Liver (tissue), 9 donors: ENCODE data around the gene ALMS1. TPM values are rescaled to one million over a fixed set of nuclear protein-coding genes. Genes with fewer than 3 reads are reported as not detected.

Experiments
- DNase-seq: peaks from one replicate; pipeline ENCODE4 v3.0.0-alpha.2; 2017; ENCODE audit warnings: low spot score
- H3K27ac ChIP-seq, 2 donors: one replicate each; pipeline ENCODE4 v1.7.0; 2013; ENCODE audit warnings: inconsistent platforms in 2 of 2, low read length in 2 of 2, control low read depth in 1 of 2, low read depth in 1 of 2, mild to moderate bottlenecking in 1 of 2
- H3K27me3 ChIP-seq, 4 donors: one replicate each; pipeline versions ENCODE4 v1.6.1 to v1.7.0; 2013; ENCODE audit warnings: low read length in 3 of 4, inconsistent platforms in 1 of 4, mild to moderate bottlenecking in 1 of 4, moderate library complexity in 1 of 4; ENCODE audit not compliant: control insufficient read depth in 4 of 4, insufficient read depth in 4 of 4
- H3K36me3 ChIP-seq, 4 donors: one replicate each; pipeline versions ENCODE4 v1.6.1 to v1.7.0; 2013; ENCODE audit warnings: low read length in 3 of 4, mild to moderate bottlenecking in 3 of 4, low read depth in 1 of 4, moderate library complexity in 1 of 4; ENCODE audit not compliant: control insufficient read depth in 4 of 4, insufficient read depth in 3 of 4
- H3K4me1 ChIP-seq, 4 donors: one replicate each; pipeline versions ENCODE4 v1.6.1 to v1.7.0; 2013; ENCODE audit warnings: low read length in 3 of 4, mild to moderate bottlenecking in 3 of 4, moderate library complexity in 1 of 4; ENCODE audit not compliant: control insufficient read depth in 4 of 4, insufficient read depth in 4 of 4
- H3K4me3 ChIP-seq, 3 donors: one replicate each; pipeline versions ENCODE4 v1.6.1 to v1.7.0; 2013; ENCODE audit warnings: low read length in 3 of 3, control low read depth in 1 of 3, low read depth in 1 of 3, mild to moderate bottlenecking in 1 of 3
- H3K9ac ChIP-seq, 2 donors: one replicate each; pipeline ENCODE4 v1.7.0; 2013; ENCODE audit warnings: low read length in 2 of 2, mild to moderate bottlenecking in 2 of 2, moderate library complexity in 2 of 2, control low read depth in 1 of 2, low read depth in 1 of 2
- H3K9me3 ChIP-seq, 4 donors: one replicate each; pipeline versions ENCODE4 v1.6.1 to v1.7.0; 2013; ENCODE audit warnings: low read length in 3 of 4; ENCODE audit not compliant: control insufficient read depth in 4 of 4
- ATF3 ChIP-seq: IDR thresholded peaks from 2 replicates; pipeline ENCODE4 v1.6.1; 2016; ENCODE audit warnings: antibody characterized with exemption
- CTCF ChIP-seq: fragments of 150-350 bp; IDR thresholded peaks from 2 replicates; pipeline ENCODE4 v1.5.1; 2017; ENCODE audit warnings: improper control_type of control experiment, low read depth, low read length; ENCODE audit not compliant: missing input control
- EGR1 ChIP-seq, 2 donors: IDR thresholded peaks; 2 replicates each; pipeline ENCODE4 v1.6.1; 2016 to 2018; ENCODE audit warnings: antibody characterized with exemption in 2 of 2, low read depth in 2 of 2
- FOXA1 ChIP-seq: IDR thresholded peaks from 2 replicates; pipeline ENCODE4 v1.6.1; 2016; ENCODE audit warnings: antibody characterized with exemption
- FOXA2 ChIP-seq: IDR thresholded peaks from 2 replicates; pipeline ENCODE4 v1.6.1; 2016; ENCODE audit warnings: antibody characterized with exemption
- GABPA ChIP-seq, 2 donors: IDR thresholded peaks in 1 of 2; conservative IDR thresholded peaks in 1 of 2; 2 replicates each; pipeline ENCODE4 v1.6.1; 2016; ENCODE audit warnings: antibody characterized with exemption in 2 of 2, mild to moderate bottlenecking in 1 of 2, moderate library complexity in 1 of 2
- HNF4A ChIP-seq, 2 donors: conservative IDR thresholded peaks; 2 replicates each; pipeline ENCODE4 v1.6.1; 2016; ENCODE audit warnings: antibody characterized with exemption in 2 of 2, mild to moderate bottlenecking in 2 of 2
- HNF4G ChIP-seq: IDR thresholded peaks from 2 replicates; pipeline ENCODE4 v1.6.1; 2016; ENCODE audit warnings: antibody characterized with exemption
- JUND ChIP-seq, 2 donors: IDR thresholded peaks; 2 replicates each; pipeline ENCODE4 v1.6.1; 2016; ENCODE audit warnings: antibody characterized with exemption in 2 of 2
- MAX ChIP-seq: IDR thresholded peaks from 2 replicates; pipeline ENCODE4 v1.6.1; 2016; ENCODE audit warnings: antibody characterized with exemption
- NR2F2 ChIP-seq: IDR thresholded peaks from 2 replicates; pipeline ENCODE4 v1.6.1; 2016; ENCODE audit warnings: antibody characterized with exemption
- RAD21 ChIP-seq, 2 donors: IDR thresholded peaks; 2 replicates each; pipeline ENCODE4 v1.6.1; 2016; ENCODE audit warnings: antibody characterized with exemption in 2 of 2, mild to moderate bottlenecking in 2 of 2
- REST ChIP-seq: IDR thresholded peaks from 2 replicates; pipeline ENCODE4 v1.6.1; 2016; ENCODE audit warnings: antibody characterized with exemption, mild to moderate bottlenecking
- RXRA ChIP-seq, 2 donors: IDR thresholded peaks; 2 replicates each; pipeline ENCODE4 v1.6.1; 2017 to 2018; ENCODE audit warnings: antibody characterized with exemption in 2 of 2, mild to moderate bottlenecking in 1 of 2
- SP1 ChIP-seq: IDR thresholded peaks from 2 replicates; pipeline ENCODE4 v1.6.1; 2018; ENCODE audit warnings: antibody characterized with exemption, mild to moderate bottlenecking
- TAF1 ChIP-seq: conservative IDR thresholded peaks from 2 replicates; pipeline ENCODE4 v1.6.1; 2016; ENCODE audit warnings: antibody characterized with exemption, mild to moderate bottlenecking
- YY1 ChIP-seq: IDR thresholded peaks from 2 replicates; pipeline ENCODE4 v1.6.1; 2016; ENCODE audit warnings: antibody characterized with exemption, mild to moderate bottlenecking
- ZBTB33 ChIP-seq: IDR thresholded peaks from 2 replicates; pipeline ENCODE4 v1.6.1; 2016; ENCODE audit warnings: antibody characterized with exemption
- WGBS: extraction: QIAGEN DNeasy Blood & Tissue Kit; methylation state at CpG from one replicate; pipeline ENCODE4 v1.1.7; 2013; 5-methylcytosine and 5-hydroxymethylcytosine counted together
- polyA plus RNA-seq, 2 donors: library from polyadenylated mRNA; stranded (reverse) in 1 of 2; unstranded in 1 of 2; fragments of 200-250 nt in 1 of 2; fragments of >200 nt in 1 of 2; fragmentation: Nextera tagmentation in 1 of 2; extraction: Ambion mirVana in 1 of 2; gene quantifications; one replicate each; pipeline versions ENCODE4 v1.2.1 to v1.2.3, GENCODE V29; 2013 to 2015
- total RNA-seq, 2 donors: library from RNA; depleted of rRNA; stranded (reverse); fragments of >200 nt; gene quantifications; one replicate each; pipeline ENCODE4 v1.2.3, GENCODE V29; 2014
- donor health status: healthy.
- donor health status: healthy.
- donor health status: healthy.
- donor health status: healthy.
- donor health status: healthy.

ALMS1 gene
- total and polyA plus RNA-seq, 4 donors = 2.1 to 18.3 (median 7.0) TPM

- Histone ChIP-seq H3K27ac (peak overlapping the region; percentile 7 to 20), H3K9me3 (peaks cover 3 to 7% (median 5%) of the 10 kb centered on the region in 4 donors), H3K4me3 (peak overlapping the region in 1 of 3 donors; percentile 2), H3K27me3 (no peaks in the 10 kb centered on the region), H3K36me3 (peaks cover 0 to 3% (median 0%) of the 10 kb centered on the region in 4 donors), H3K4me1 (peaks cover 0 to 12% (median 4%) of the 10 kb centered on the region in 4 donors), H3K9ac (peak overlapping the region in 1 of 2 donors; percentile 38)
- TF ChIP-seq CTCF = no peak
- peak; percentile 56 for TF ChIP-seq YY1
- TF ChIP-seq REST = peak; percentile 16
- peak in 1 of 2 donors; percentile 20 for TF ChIP-seq EGR1 (IDR thresholded peaks at IDR 0.05; ENCODE audit: low read depth in 2 of 2)
- peak; percentile 44 for TF ChIP-seq FOXA2
- TF ChIP-seq RAD21 (IDR thresholded peaks at IDR 0.05) = no peak
- no peak for TF ChIP-seq HNF4G
- TF ChIP-seq SP1 = no peak
- peak; percentile 17 to 57 for TF ChIP-seq HNF4A (conservative IDR thresholded peaks at IDR 0.05)
- no peak for TF ChIP-seq JUND (IDR thresholded peaks at IDR 0.05)
- TF ChIP-seq ZBTB33 = peak; percentile 45
- TF ChIP-seq TAF1 = no peak
- TF ChIP-seq ATF3 = no peak
- peak in 1 of 2 donors; percentile 46 for TF ChIP-seq RXRA (IDR thresholded peaks at IDR 0.05)
- TF ChIP-seq GABPA (IDR thresholded peaks at IDR 0.05 in 1 of 2, conservative IDR thresholded peaks at IDR 0.05 in 1 of 2) = no peak
- TF ChIP-seq NR2F2 = no peak
- no peak for TF ChIP-seq MAX
- TF ChIP-seq FOXA1 = no peak
- WGBS = 29% methylated on average over 9 of the region's 9 CpGs
- no peak for DNase-seq
Observed at GRCh38 chr2:73402386-73403103, 16.9 kb downstream of the ALMS1 start.
